NCI-H2107 treated with DMSO at 0.1 percent for 48 hours (cell line): ENCODE data around the gene TCF7L1.
A peak's percentile ranks its signal among the peaks of the same experiment; 100 is the strongest.

Experiments
- DNase-seq: peaks from one replicate; lab custom pipeline; 2025; ENCODE audit not compliant: unreplicated experiment; lab: John Stamatoyannopoulos, UW

TCF7L1 gene

GRCh38 chr2:85221067-85221691, 88.0 kb downstream of the TCF7L1 start:
- no peak for DNase-seq

- no peak for DNase-seq
Observed at GRCh38 chr2:85222792-85223191, 89.6 kb downstream of the TCF7L1 start.

GRCh38 chr2:85226783-85227182, 93.6 kb downstream of the TCF7L1 start:
- DNase-seq = no peak

GRCh38 chr2:85230679-85231467, 97.7 kb downstream of the TCF7L1 start:
- no peak for DNase-seq

- no peak for DNase-seq
Observed at GRCh38 chr2:85231468-85231805, 98.2 kb downstream of the TCF7L1 start.

- DNase-seq = no peak
Observed at GRCh38 chr2:85231952-85232351, 98.8 kb downstream of the TCF7L1 start.

GRCh38 chr2:85234868-85235267, 101.7 kb downstream of the TCF7L1 start:
- peak; percentile 44 for DNase-seq

GRCh38 chr2:85235281-85235680, 102.1 kb downstream of the TCF7L1 start:
- DNase-seq = no peak

GRCh38 chr2:85236084-85236483, 102.9 kb downstream of the TCF7L1 start:
- DNase-seq = no peak

GRCh38 chr2:85237849-85238565, 104.8 kb downstream of the TCF7L1 start:
- no peak for DNase-seq

- no peak for DNase-seq
Observed at GRCh38 chr2:85238607-85239006, 105.4 kb downstream of the TCF7L1 start.

- DNase-seq = no peak
Observed at GRCh38 chr2:85239102-85239501, 105.9 kb downstream of the TCF7L1 start.

GRCh38 chr2:85240055-85240454, 106.9 kb downstream of the TCF7L1 start:
- no peak for DNase-seq

- DNase-seq = no peak
Observed at GRCh38 chr2:85242321-85242720, 109.1 kb downstream of the TCF7L1 start.

- DNase-seq = no peak
Observed at GRCh38 chr2:85243101-85244072, 110.2 kb downstream of the TCF7L1 start.

- DNase-seq = no peak
Observed at GRCh38 chr2:85244828-85245227, 111.6 kb downstream of the TCF7L1 start.

GRCh38 chr2:85245891-85246290, 112.7 kb downstream of the TCF7L1 start:
- no peak for DNase-seq

- no peak for DNase-seq
Observed at GRCh38 chr2:85246348-85246747, 113.2 kb downstream of the TCF7L1 start.

- no peak for DNase-seq
Observed at GRCh38 chr2:85247610-85248009, 114.4 kb downstream of the TCF7L1 start.

- DNase-seq = no peak
Observed at GRCh38 chr2:85248773-85249509, 115.7 kb downstream of the TCF7L1 start.
